PC-3 (cell line): Measurements from ENCODE around the gene GIGYF1. TPM values are rescaled to one million over a fixed set of nuclear protein-coding genes. Genes with fewer than 3 reads are reported as not detected.

Experiments
- ATAC-seq: fragments of 200-7000 bp; cut with Tn5 transposase; 2 replicates; pipeline ENCODE4 v1.9.1; 2020; ENCODE audit warnings: mild to moderate bottlenecking, moderate library complexity
- BruUV-seq: library from RNA; stranded (reverse); fragments of 400-500 nt; replicated peaks from 2 replicates; lab custom pipeline; 2021; lab: Mats Ljungman, UMichigan
- CTCF ChIA-PET: fragments of 300-600 bp; sonication (Branson Sonifier 250); formaldehyde crosslinking; loops from one replicate; lab custom pipeline; 2022; ENCODE audit warnings: antibody characterized with exemption; lab: Charles Lee
- POLR2A ChIA-PET: fragments of 300-600 bp; sonication (Branson Sonifier 250); formaldehyde crosslinking; loops from one replicate; lab custom pipeline; 2022; ENCODE audit warnings: antibody characterized with exemption; ENCODE audit not compliant: unreplicated experiment; lab: Charles Lee
- DNase-seq: peaks from one replicate; pipeline ENCODE4 v3.0.0-alpha.2; 2015
- H2AFZ ChIP-seq: fragments of 300-600 bp; sonication (generic); 2 replicates; pipeline ENCODE4 v1.6.0; 2016; ENCODE audit warnings: antibody characterized with exemption, low read length
- H3F3A ChIP-seq: fragments of 300-600 bp; sonication (generic); one replicate; pipeline ENCODE4 v1.6.0; 2017; ENCODE audit warnings: antibody characterized with exemption, low read length, control low read depth, mild to moderate bottlenecking; ENCODE audit not compliant: unreplicated experiment
- H3K27ac ChIP-seq: fragments of 300-600 bp; sonication (generic); 2 replicates; pipeline ENCODE4 v1.5.1; 2016; ENCODE audit warnings: mild to moderate bottlenecking, low read length
- H3K27me3 ChIP-seq: fragments of 300-600 bp; sonication (generic); 2 replicates; pipeline ENCODE4 v1.6.1; 2016; ENCODE audit warnings: low read length, mixed read lengths
- H3K36me3 ChIP-seq: fragments of 300-600 bp; sonication (generic); 2 replicates; pipeline ENCODE4 v1.6.1; 2016; ENCODE audit warnings: low read depth, mixed run types, low read length, mixed read lengths
- H3K4me1 ChIP-seq: fragments of 300-600 bp; sonication (generic); 2 replicates; pipeline ENCODE4 v1.5.1; 2016; ENCODE audit warnings: low read length; ENCODE audit not compliant: insufficient read depth
- H3K4me2 ChIP-seq: fragments of 300-600 bp; sonication (generic); 2 replicates; pipeline ENCODE4 v1.6.0; 2016; ENCODE audit warnings: low read length
- H3K4me3 ChIP-seq: fragments of 300-600 bp; sonication (generic); 2 replicates; pipeline ENCODE4 v1.5.1; 2016; ENCODE audit warnings: mild to moderate bottlenecking, low read length, mixed read lengths
- H3K79me2 ChIP-seq: fragments of 300-600 bp; sonication (generic); 2 replicates; pipeline ENCODE4 v1.6.1; 2017; ENCODE audit warnings: low read length, mixed read lengths
- H3K9ac ChIP-seq: fragments of 300-600 bp; sonication (generic); 2 replicates; pipeline ENCODE4 v1.6.0; 2016; ENCODE audit warnings: mild to moderate bottlenecking, low read length
- H3K9me2 ChIP-seq: fragments of 300-600 bp; sonication (generic); replicated peaks from 2 replicates; pipeline ENCODE4 v1.6.1; 2016; ENCODE audit warnings: mixed run types, low read length, mixed read lengths
- H3K9me3 ChIP-seq: fragments of 300-600 bp; sonication (generic); 2 replicates; pipeline ENCODE4 v1.6.1; 2016; ENCODE audit warnings: low read length, mixed read lengths
- H4K20me1 ChIP-seq: fragments of 300-600 bp; sonication (generic); 2 replicates; pipeline ENCODE4 v1.6.1; 2016; ENCODE audit warnings: low read length, mixed read lengths
- CTCF ChIP-seq: fragments of 300-600 bp; sonication (generic); conservative IDR thresholded peaks from 2 replicates; pipeline ENCODE4 v1.5.1; 2017; ENCODE audit warnings: antibody characterized with exemption, low read depth, mild to moderate bottlenecking, low read length
- EZH2 ChIP-seq: fragments of 300-600 bp; sonication (generic); IDR thresholded peaks from one replicate; pipeline ENCODE4 v1.6.1; 2017; ENCODE audit warnings: antibody characterized with exemption, mild to moderate bottlenecking, low read length; ENCODE audit not compliant: unreplicated experiment
- EZH2phosphoT487 ChIP-seq: fragments of 300-600 bp; sonication (generic); IDR thresholded peaks from 2 replicates; pipeline ENCODE4 v1.6.1; 2018; ENCODE audit warnings: mild to moderate bottlenecking, antibody characterized with exemption, low read length, borderline replicate concordance
- intact Hi-C: fragments of 100-400 bp; cut with micrococcal nuclease; formaldehyde crosslinking; loops from 2 replicates; pipeline ENCODE4 v1.9.0; 2023
- total RNA-seq: library from RNA; depleted of rRNA; stranded (reverse); fragments of >200 nt; gene quantifications from 2 replicates; pipeline ENCODE4 v1.2.3, GENCODE V29; 2014

The GIGYF1 gene
- total RNA-seq, 1 experiment from 2014 or later = 26.6 TPM

GRCh38 chr7:100720671-100721504 lies 26.8 kb upstream of the GIGYF1 start:
- Histone ChIP-seq H3K4me1 (peaks cover 4% of the 10 kb centered on the region; the same call in 1 of the 2 replicates), H3K36me3 (no peaks in the 10 kb centered on the region), H3K9me3 (no peaks in the 10 kb centered on the region), H3K79me2 (no peaks in the 10 kb centered on the region), H3K4me2 (no peak overlapping the region), H3F3A (no peaks in the 10 kb centered on the region), H2AFZ (no peak overlapping the region), H3K4me3 (no peak overlapping the region), H3K27ac (no peak overlapping the region), H3K27me3 (no peaks in the 10 kb centered on the region), H4K20me1 (no peaks in the 10 kb centered on the region), H3K9ac (no peak overlapping the region), H3K9me2 (no peaks in the 10 kb centered on the region)
- no TSS peak for BruUV-seq
- DNase-seq = no peak
- ChIA-PET POLR2A (no interaction called here), CTCF (no interaction called here)
- no peak for TF ChIP-seq EZH2
- no peak for TF ChIP-seq EZH2phosphoT487
- TF ChIP-seq CTCF = no peak
- ATAC-seq = no peak
- intact Hi-C loops = no loop called here

- Histone ChIP-seq H3K9me3 (no peaks in the 10 kb centered on the region), H3K27me3 (no peaks in the 10 kb centered on the region), H3K9me2 (no peaks in the 10 kb centered on the region), H3K79me2 (no peaks in the 10 kb centered on the region), H3K4me1 (no peaks in the 10 kb centered on the region), H3K9ac (no peak within 1 kb of the TSS), H2AFZ (no peak within 1 kb of the TSS), H3K4me2 (no peak within 1 kb of the TSS), H4K20me1 (no peaks in the 10 kb centered on the region), H3F3A (no peaks in the 10 kb centered on the region), H3K36me3 (no peaks in the 10 kb centered on the region), H3K27ac (no peak within 1 kb of the TSS), H3K4me3 (no peak within 1 kb of the TSS)
- ChIA-PET CTCF (interaction anchor here (0.7 kb wide), 1 partner anchor 74 kb away, joined by 5 read pairs; no protein-coding TSS in a partner anchor), POLR2A (no interaction called here)
- intact Hi-C loops = no loop called here
- no TSS peak for BruUV-seq
- no peak for ATAC-seq
- no peak for TF ChIP-seq EZH2phosphoT487
- TF ChIP-seq EZH2 = no peak
- no peak for TF ChIP-seq CTCF
- no peak for DNase-seq
Observed at GRCh38 chr7:100720279-100720670, 26.2 kb upstream of the GIGYF1 start, which contains the start of gene EPO. Gene EPO (plus strand): TSS chr7:100720468. CDS start chr7:100720981, 513 bp downstream.
